ENCODE data around the gene SP140L.
"Not testable (repeated sequence)": the region's sequence is repeated elsewhere in the genome, so short reads cannot be mapped to it uniquely, and the experiment has no call there.

SP140L gene

GRCh38 chr2:230429513-230429912 is 102.5 kb downstream of the SP140L start:
- TF ChIP-seq, protein P1, sequence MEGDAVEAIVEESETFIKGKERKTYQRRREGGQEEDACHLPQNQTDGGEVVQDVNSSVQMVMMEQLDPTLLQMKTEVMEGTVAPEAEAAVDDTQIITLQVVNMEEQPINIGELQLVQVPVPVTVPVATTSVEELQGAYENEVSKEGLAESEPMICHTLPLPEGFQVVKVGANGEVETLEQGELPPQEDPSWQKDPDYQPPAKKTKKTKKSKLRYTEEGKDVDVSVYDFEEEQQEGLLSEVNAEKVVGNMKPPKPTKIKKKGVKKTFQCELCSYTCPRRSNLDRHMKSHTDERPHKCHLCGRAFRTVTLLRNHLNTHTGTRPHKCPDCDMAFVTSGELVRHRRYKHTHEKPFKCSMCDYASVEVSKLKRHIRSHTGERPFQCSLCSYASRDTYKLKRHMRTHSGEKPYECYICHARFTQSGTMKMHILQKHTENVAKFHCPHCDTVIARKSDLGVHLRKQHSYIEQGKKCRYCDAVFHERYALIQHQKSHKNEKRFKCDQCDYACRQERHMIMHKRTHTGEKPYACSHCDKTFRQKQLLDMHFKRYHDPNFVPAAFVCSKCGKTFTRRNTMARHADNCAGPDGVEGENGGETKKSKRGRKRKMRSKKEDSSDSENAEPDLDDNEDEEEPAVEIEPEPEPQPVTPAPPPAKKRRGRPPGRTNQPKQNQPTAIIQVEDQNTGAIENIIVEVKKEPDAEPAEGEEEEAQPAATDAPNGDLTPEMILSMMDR (IDR thresholded peaks at IDR 0.05; ENCODE audit: low read depth, low read length), result no peak
- H3K36me3 ChIP-seq, result no peaks in the 10 kb centered on the region
- no peak for DNase-seq
- H3K27me3 ChIP-seq (ENCODE audit: insufficient read depth, low read depth, severe bottlenecking), result peaks cover 31% of the 10 kb centered on the region
- no peak overlapping the region for H3K4me3 ChIP-seq (ENCODE audit: low read depth, low read length)
- no peaks in the 10 kb centered on the region for H3K9me3 ChIP-seq (ENCODE audit: severe bottlenecking)
- no peak overlapping the region for H3K27ac ChIP-seq

- Histone ChIP-seq H3K9me3 (ENCODE audit: severe bottlenecking) (no peaks in the 10 kb centered on the region), H3K4me3 (ENCODE audit: low read depth, low read length) (no peak overlapping the region), H3K27me3 (ENCODE audit: insufficient read depth, low read depth, severe bottlenecking) (peaks cover 22% of the 10 kb centered on the region), H3K36me3 (no peaks in the 10 kb centered on the region), H3K27ac (no peak overlapping the region)
- no peak for DNase-seq
- TF ChIP-seq, protein P1 (IDR thresholded peaks at IDR 0.05; ENCODE audit: low read depth, low read length), result no peak
Observed at GRCh38 chr2:230430957-230431910, 104.2 kb downstream of the SP140L start.

DNA sequence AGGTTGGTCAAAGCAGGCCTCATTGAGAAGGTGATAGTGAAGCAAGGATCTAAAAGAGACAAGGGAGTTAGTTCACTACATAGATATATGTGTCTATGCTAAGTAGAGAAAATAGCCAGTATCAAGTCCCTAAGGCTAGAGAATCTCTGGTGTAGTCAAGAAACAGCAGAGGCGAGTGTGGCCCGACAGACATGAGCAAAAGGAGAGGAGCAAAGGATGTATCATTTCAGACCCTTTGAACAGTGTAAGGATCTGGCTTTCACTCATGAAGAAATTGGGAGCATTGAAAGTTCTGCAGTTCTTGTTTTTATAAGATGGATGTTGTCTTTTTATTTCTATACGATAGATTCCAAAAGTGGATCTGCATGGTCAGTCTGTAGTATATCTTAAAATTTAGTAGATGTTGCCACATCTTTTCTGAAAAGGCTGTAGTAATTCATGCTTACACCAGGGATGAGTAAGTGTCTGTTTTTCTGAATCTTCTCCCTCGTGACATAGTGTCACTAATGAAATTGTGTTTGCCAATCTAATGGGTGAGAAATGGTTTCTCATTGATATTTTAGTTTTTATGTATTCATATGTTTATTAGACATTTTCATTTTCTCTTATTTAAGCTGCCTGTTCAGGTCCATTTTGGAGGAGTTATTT is 107.8 kb downstream of the SP140L start:
- no peak for DNase-seq
- Histone ChIP-seq H3K9me3 (ENCODE audit: severe bottlenecking) (no peaks in the 10 kb centered on the region), H3K27me3 (ENCODE audit: insufficient read depth, low read depth, severe bottlenecking) (peaks cover 2% of the 10 kb centered on the region), H3K27ac (no peak overlapping the region), H3K4me3 (ENCODE audit: low read depth, low read length) (no peak overlapping the region), H3K36me3 (no peaks in the 10 kb centered on the region)
- TF ChIP-seq, protein P1 (IDR thresholded peaks at IDR 0.05; ENCODE audit: low read depth, low read length), result no peak

DNA sequence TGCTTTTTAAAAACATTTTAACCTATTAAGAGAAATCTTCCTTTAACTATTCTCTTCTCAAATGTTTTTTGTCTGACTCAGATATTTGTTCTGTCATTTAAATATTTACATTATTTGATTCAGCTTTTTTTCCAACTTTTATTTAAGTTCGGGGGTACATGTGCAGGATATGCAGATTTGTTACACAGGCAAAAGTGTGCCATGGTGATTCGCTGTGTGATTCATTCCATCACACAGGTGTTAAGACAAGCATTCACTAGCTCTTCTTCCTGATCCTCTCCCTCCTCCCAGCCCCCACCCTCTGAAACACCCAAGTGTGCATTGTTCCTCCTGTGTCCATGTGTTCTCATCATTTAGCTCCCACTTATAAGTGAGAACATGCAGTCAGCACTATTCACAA is 108.4 kb downstream of the SP140L start:
- Histone ChIP-seq H3K27ac (no peak overlapping the region), H3K36me3 (no peaks in the 10 kb centered on the region), H3K27me3 (ENCODE audit: insufficient read depth, low read depth, severe bottlenecking) (peaks cover 4% of the 10 kb centered on the region), H3K9me3 (ENCODE audit: severe bottlenecking) (no peaks in the 10 kb centered on the region), H3K4me3 (ENCODE audit: low read depth, low read length) (no peak overlapping the region)
- no peak for DNase-seq
- TF ChIP-seq, protein P1 (IDR thresholded peaks at IDR 0.05; ENCODE audit: low read depth, low read length), result no peak

GRCh38 chr2:230439121-230439520 is 112.1 kb downstream of the SP140L start:
- peaks cover 13% of the 10 kb centered on the region for H3K27me3 ChIP-seq (ENCODE audit: insufficient read depth, low read depth, severe bottlenecking)
- H3K4me3 ChIP-seq (ENCODE audit: low read depth, low read length); H3K9me3 ChIP-seq (ENCODE audit: severe bottlenecking); H3K36me3 ChIP-seq; DNase-seq; H3K27ac ChIP-seq: not testable (repeated sequence)

GRCh38 chr2:230439590-230439989 is 112.6 kb downstream of the SP140L start:
- Histone ChIP-seq H3K27me3 (ENCODE audit: insufficient read depth, low read depth, severe bottlenecking) (peaks cover 13% of the 10 kb centered on the region), H3K4me3 (ENCODE audit: low read depth, low read length) (no peak overlapping the region), H3K36me3 (no peaks in the 10 kb centered on the region), H3K27ac (no peak overlapping the region), H3K9me3 (ENCODE audit: severe bottlenecking) (no peaks in the 10 kb centered on the region)
- DNase-seq, result no peak
- TF ChIP-seq, protein P1 (IDR thresholded peaks at IDR 0.05; ENCODE audit: low read depth, low read length), result no peak
